ENCODE data around the gene EMC9.
"Not testable (repeated sequence)": the region's sequence is repeated elsewhere in the genome, so short reads cannot be mapped to it uniquely, and the experiment has no call there.

Gene EMC9

DNA sequence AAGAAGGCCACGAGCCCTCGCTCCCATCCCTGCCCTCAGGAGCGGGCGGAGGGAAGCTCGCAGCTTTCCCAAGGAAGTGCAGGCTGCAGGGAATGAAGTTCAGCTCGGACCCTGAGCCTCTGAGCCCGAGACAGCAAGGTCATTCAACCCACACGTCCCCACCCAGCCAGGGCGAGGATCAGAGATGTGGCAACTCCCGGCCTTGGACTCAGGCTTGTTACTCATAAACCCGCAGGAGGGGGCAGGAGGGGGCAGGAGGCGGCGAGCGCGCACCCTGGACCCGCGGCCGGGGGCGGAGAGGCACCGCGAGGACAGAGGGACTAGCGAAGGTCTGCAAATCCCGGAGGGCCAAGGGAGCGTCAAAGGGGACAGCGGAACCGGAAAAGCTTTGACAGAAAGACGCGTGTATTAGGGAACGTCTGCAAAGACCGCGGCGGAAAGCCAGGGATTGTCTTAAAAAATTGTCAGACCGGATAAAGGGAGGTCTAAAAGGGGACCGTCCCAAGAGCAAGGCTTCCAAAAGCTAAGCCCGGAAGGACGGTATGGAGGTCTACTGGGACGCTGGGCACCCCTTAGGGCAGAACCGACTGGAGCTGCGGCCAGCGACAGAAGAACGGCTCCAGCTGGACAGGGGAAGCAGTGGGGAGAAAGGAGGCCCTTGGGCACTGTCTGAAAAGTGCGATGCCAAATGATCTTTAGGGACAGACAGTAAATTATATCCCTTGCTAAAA, 27.4 kb downstream of the EMC9 start:
- no peak for FAIRE-seq
- peak; percentile 69 for DNase-seq (ENCODE audit: insufficient read length)
- peak; percentile 88 for TF ChIP-seq POLR2AphosphoS5 (IDR thresholded peaks at IDR 0.05; ENCODE audit: low read depth, low read length)
- TF ChIP-seq TAF1 (IDR thresholded peaks at IDR 0.05; ENCODE audit: borderline replicate concordance, low read depth, low read length) = peak; percentile 7; the same call in 1 of the 2 replicates
- peak; percentile 85 for TF ChIP-seq POLR2A (IDR thresholded peaks at IDR 0.05; ENCODE audit: low read depth, low read length)

DNA sequence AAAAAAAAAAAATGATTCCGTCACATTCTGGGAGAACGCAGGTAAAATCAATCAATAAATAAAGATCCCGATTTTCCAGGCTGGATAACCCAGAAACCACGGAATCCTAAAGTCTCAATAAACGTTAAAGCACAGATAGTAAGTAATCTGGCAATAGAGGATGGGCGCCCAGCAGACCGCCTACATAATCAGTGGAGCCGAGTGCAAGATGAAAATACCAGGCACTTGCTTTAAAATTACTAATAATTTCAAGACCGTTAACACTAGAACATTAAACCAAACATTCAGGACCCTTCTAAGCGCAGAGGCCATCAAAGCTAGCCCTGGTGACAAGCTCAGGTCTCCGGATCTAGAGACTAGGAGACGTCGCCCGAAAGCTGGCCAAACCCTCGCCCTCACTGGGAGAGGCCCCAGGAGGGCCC, 28.0 kb downstream of the EMC9 start:
- DNase-seq (ENCODE audit: insufficient read length) (no peak), FAIRE-seq (no peak)
- TF ChIP-seq TAF1 (IDR thresholded peaks at IDR 0.05; ENCODE audit: borderline replicate concordance, low read depth, low read length) (no peak), POLR2A (IDR thresholded peaks at IDR 0.05; ENCODE audit: low read depth, low read length) (no peak), POLR2AphosphoS5 (IDR thresholded peaks at IDR 0.05; ENCODE audit: low read depth, low read length) (no peak)

DNA sequence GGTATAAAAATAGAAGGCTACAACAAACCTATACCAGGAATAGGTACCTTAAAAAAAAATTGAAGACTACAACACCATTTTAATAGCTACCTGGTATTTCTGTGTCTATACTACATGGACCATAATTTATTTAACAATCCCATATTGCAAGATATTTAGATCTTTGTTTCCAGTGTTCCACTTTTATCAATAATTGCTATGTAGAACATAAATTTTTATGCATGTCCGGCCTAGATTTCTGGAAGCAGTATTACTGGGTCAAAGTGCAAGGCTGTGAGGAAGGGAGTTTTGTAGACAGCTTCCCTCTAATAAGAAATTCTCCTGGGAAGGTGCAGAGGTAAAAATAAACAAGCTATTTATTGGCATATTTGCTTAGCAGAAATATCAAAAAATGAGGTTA, 30.9 kb downstream of the EMC9 start:
- TF ChIP-seq POLR2A (IDR thresholded peaks at IDR 0.05; ENCODE audit: low read depth, low read length) = no peak
- TF ChIP-seq TAF1 (IDR thresholded peaks at IDR 0.05; ENCODE audit: borderline replicate concordance, low read depth, low read length) = no peak
- TF ChIP-seq POLR2AphosphoS5 (IDR thresholded peaks at IDR 0.05; ENCODE audit: low read depth, low read length) = no peak
- DNase-seq (ENCODE audit: insufficient read length) (no peak), FAIRE-seq (no peak)

DNA sequence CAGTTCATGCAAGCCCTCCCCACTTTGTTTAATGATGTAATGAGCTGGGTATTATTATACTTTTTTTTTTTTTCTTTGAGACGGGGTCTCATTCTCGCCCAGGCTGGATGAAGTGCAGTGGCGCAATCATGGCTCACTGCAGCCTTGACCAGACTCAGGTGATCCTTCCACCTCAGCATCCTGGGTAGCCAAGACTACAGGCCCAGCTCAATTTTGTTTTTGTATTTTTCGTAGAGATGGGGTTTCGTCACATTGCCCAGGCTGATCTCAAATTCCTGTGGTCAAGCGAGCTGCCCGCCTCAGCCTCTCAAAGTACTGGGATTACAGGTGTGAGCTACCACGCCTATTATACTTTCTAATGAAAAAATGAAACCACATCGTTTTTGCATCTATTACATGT, 31.3 kb downstream of the EMC9 start:
- FAIRE-seq = peak; percentile 21
- TF ChIP-seq POLR2AphosphoS5 (IDR thresholded peaks at IDR 0.05; ENCODE audit: low read depth, low read length) = no peak
- TF ChIP-seq TAF1 (IDR thresholded peaks at IDR 0.05; ENCODE audit: borderline replicate concordance, low read depth, low read length) = no peak
- no peak for TF ChIP-seq POLR2A (IDR thresholded peaks at IDR 0.05; ENCODE audit: low read depth, low read length)
- no peak for DNase-seq (ENCODE audit: insufficient read length)

DNA sequence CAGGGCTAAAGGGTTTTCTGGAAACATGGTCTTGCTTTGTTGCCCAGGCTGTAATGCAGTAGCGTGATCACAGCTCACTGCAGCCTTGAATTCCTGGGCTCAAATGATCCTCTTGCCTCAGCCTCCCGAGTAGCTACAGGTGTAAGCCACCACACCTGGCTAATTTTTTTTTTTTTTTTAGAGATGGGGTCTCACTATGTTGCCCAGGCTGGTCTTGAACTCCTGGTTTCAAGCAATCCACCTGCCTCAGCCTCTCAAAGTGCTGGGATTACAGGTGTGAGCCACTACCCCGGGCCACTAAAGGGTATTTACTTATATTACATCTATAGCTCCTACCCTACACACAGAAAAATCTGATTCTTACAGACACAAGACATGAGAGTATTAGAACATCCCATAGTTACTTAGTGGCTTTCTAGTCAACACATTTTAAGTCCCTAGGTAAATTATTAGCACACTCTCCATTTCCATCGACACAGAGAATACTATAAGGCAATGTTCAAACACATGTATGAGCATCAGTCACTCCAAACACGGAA, 33.0 kb downstream of the EMC9 start:
- no peak for FAIRE-seq
- TF ChIP-seq POLR2AphosphoS5 (IDR thresholded peaks at IDR 0.05; ENCODE audit: low read depth, low read length) = no peak
- TF ChIP-seq TAF1 (IDR thresholded peaks at IDR 0.05; ENCODE audit: borderline replicate concordance, low read depth, low read length) = no peak
- no peak for TF ChIP-seq POLR2A (IDR thresholded peaks at IDR 0.05; ENCODE audit: low read depth, low read length)
- no peak for DNase-seq (ENCODE audit: insufficient read length)

DNA sequence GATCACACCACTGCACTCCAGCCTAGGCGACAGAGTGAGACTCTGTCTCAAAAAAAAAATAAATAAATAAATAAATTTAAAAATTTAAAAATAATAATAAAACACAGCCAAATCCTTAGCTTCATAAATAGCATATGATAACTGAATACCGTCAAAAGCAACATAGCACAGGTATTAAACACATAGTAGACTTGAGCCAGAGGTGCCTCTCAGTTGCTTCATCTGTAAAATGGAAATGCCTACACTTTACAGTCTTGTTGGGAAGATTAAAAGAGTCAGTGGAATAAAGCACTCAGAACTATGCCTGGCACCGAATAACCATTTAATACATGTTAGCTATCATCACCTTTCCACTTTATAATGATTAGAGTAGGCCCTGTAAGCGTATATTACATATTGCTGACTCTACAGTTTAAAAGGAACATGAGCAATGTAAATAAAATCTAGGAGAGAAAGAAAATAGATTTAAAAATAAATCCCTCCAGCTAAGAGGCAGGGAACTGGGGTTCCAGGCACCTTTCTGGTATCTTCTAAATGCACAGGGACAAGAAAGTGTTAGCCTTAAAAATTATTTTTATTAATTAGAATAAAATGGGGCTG, 34.6 kb downstream of the EMC9 start:
- no peak for FAIRE-seq
- no peak for DNase-seq (ENCODE audit: insufficient read length)
- TF ChIP-seq POLR2A (IDR thresholded peaks at IDR 0.05; ENCODE audit: low read depth, low read length) (no peak), TAF1 (IDR thresholded peaks at IDR 0.05; ENCODE audit: borderline replicate concordance, low read depth, low read length) (no peak), POLR2AphosphoS5 (IDR thresholded peaks at IDR 0.05; ENCODE audit: low read depth, low read length) (no peak)

DNA sequence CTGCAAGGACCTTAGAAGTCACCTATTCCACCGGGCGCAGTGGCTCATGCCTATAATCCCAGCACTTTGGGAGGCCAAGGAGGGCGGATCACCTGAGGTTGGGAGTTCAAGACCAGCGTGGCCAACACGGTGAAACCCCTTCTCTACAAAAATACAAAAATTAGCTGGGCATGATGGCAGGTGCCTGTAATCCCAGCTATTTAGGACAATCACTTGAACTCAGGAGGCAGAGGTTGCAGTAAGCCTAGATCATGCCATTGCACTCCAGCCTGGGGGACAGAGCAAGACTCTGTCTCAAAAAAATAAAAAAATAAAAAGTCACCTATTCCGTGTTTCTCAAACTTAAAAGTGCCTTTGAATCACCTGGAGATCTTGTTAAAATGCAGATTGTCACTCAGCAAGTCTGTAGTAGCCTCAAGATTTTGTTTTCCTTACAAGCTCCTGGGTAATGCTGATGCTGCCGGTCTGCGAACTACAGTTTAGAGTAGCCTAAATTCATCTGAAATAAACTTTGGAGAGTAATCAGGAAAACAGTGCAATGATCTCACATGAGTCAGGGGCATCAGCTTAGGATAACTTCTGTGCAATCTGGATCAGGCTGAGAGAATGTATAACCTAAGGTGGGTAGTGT, 35.7 kb downstream of the EMC9 start:
- not testable (repeated sequence) for DNase-seq (ENCODE audit: insufficient read length); FAIRE-seq

DNA sequence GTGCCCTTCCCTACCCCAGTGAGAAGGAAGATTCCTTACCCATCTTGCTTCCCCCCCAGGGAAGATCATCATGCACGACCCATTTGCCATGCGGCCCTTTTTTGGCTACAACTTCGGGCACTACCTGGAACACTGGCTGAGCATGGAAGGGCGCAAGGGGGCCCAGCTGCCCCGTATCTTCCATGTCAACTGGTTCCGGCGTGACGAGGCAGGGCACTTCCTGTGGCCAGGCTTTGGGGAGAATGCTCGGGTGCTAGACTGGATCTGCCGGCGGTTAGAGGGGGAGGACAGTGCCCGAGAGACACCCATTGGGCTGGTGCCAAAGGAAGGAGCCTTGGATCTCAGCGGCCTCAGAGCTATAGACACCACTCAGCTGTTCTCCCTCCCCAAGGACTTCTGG, 37.9 kb downstream of the EMC9 start:
- FAIRE-seq = no peak

DNA sequence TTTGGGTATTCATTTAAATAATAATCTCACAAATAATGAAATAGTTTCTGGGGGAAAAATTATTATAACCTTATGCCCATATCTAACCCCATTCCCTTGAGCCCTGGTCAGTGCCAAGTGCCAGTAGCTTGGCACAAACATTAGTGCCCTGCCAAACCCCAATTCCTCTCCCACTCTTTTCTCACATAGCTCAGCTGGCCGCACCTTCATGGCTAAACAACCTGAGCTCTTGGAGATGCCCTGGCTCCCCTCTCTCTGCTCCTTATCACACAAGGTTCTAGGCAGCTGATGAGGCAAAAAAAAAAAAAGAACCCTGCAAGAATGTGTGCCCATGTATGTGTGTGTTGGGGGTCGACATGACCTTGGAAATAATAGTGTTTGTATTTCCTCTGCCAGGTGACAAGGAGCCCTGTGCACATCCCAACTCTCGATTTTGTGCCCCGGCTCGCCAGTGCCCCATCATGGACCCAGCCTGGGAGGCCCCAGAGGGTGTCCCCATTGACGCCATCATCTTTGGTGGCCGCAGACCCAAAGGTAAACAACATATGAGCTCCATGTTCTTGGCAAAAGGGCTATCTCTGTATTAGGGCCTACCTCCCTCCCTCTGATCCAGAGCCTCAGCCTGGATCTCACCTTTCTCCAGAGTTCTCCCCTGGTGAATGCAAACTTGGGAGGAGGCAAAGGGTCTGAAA, 38.9 kb downstream of the EMC9 start:
- TF ChIP-seq TAF1 (IDR thresholded peaks at IDR 0.05; ENCODE audit: borderline replicate concordance, low read depth, low read length) (no peak), POLR2A (IDR thresholded peaks at IDR 0.05; ENCODE audit: low read depth, low read length) (no peak), POLR2AphosphoS5 (IDR thresholded peaks at IDR 0.05; ENCODE audit: low read depth, low read length) (no peak)
- DNase-seq (ENCODE audit: insufficient read length) = no peak
- FAIRE-seq = no peak

More for the DNA sequence above, 37.9 kb downstream of the EMC9 start:
- TF ChIP-seq TAF1 (IDR thresholded peaks at IDR 0.05; ENCODE audit: borderline replicate concordance, low read depth, low read length) (no peak), POLR2AphosphoS5 (IDR thresholded peaks at IDR 0.05; ENCODE audit: low read depth, low read length) (no peak), POLR2A (IDR thresholded peaks at IDR 0.05; ENCODE audit: low read depth, low read length) (no peak)
- DNase-seq (ENCODE audit: insufficient read length) = no peak

DNA sequence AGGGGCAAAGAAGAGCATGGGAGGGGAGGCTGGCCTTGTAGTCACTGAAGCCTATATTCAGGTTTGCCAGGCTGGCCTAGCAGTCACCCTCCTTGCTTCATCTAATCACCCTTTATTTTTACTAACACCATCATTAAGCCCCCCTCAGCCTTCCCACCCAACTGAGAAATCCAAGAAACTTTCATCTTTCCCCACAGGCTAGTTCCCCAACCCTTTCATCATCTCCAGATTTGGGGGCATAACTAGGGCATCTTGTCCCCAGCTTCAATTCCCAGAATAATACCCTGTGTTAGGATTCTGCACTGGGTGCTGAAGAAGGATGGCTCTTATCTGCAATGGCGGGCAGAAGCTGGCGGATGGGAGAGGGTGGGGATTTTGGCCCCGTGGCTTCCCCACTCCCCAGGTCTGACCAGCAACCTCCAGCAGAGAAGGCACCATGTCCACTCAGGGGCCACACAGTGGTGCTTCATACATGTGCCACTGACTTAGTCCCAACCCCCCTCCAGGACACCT, 40.4 kb downstream of the EMC9 start:
- FAIRE-seq (no peak), DNase-seq (ENCODE audit: insufficient read length) (no peak)
- TF ChIP-seq TAF1 (IDR thresholded peaks at IDR 0.05; ENCODE audit: borderline replicate concordance, low read depth, low read length) = no peak

DNA sequence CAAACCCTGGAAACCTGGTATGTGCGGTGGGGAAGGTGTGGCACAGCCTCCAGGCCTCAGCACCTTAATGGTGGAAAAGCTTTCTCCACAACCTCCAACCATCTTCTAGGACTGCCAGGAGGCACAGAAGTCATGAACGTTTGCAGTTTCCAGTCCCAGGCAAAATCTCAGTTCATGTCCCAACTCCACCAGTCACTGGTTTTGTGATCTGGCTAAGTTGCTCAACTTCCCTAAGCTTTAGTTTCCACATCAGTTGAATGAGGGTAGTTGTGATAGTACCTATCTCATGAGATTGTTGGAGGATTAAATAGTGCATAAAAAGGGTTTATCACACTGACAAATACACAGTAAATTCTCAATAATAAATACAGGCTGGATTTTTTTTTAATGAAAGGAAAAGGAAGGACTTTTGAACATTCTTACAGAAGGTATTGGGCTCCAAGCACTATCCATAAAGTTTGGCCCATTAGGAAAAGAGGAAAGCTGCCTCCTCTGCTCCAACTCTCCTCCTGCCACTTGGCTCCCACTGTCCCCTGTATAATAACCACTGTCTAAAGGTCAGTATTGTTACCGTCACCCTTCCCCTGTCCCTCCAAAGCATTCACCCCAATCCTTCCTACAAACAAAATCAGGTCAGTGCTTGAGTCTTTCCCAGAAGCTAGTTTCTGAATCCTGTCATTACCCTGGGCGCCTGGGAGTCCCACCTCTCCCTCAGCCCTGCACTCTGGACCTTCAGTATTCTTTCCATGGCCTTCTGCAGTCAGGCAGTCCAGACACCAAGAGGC, 41.0 kb downstream of the EMC9 start:
- no peak for DNase-seq (ENCODE audit: insufficient read length)
- no peak for FAIRE-seq
- TF ChIP-seq POLR2AphosphoS5 (IDR thresholded peaks at IDR 0.05; ENCODE audit: low read depth, low read length) = no peak
- TF ChIP-seq TAF1 (IDR thresholded peaks at IDR 0.05; ENCODE audit: borderline replicate concordance, low read depth, low read length) = no peak
- TF ChIP-seq POLR2A (IDR thresholded peaks at IDR 0.05; ENCODE audit: low read depth, low read length) = no peak

Data from GM12892 (cell line).